Measurements from ENCODE around the gene SFT2D1. TPM values are rescaled to one million over a fixed set of nuclear protein-coding genes. Genes with fewer than 3 reads are reported as not detected.
"Not testable (repeated sequence)": the region's sequence is repeated elsewhere in the genome, so short reads cannot be mapped to it uniquely, and the experiment has no call there.

Gene SFT2D1
- 18.7 and 20.7 TPM in 2 replicates for total RNA-seq

- peak; percentile 82 to 90 for DNase-seq (ENCODE audit: low read depth in 2 of 2)
Observed at GRCh38 chr6:166342349-166343149, at the start of gene SFT2D1. Gene SFT2D1 (minus strand): TSS chr6:166342545. CDS start chr6:166342481, 64 bp downstream.

- DNase-seq (ENCODE audit: low read depth in 2 of 2), result no peak
Observed at GRCh38 chr6:166389119-166389518, 46.8 kb upstream of the SFT2D1 start.

GRCh38 chr6:166388290-166389004 is 46.1 kb upstream of the SFT2D1 start:
- no peak for DNase-seq (ENCODE audit: low read depth in 2 of 2)

GRCh38 chr6:166387642-166388289 is 45.4 kb upstream of the SFT2D1 start:
- DNase-seq (ENCODE audit: low read depth in 2 of 2), result no peak

- not testable (repeated sequence) for DNase-seq (ENCODE audit: low read depth in 2 of 2)
Observed at GRCh38 chr6:166387098-166387497, 44.8 kb upstream of the SFT2D1 start.

GRCh38 chr6:166386111-166386510 is 43.8 kb upstream of the SFT2D1 start:
- no peak for DNase-seq (ENCODE audit: low read depth in 2 of 2)

GRCh38 chr6:166383802-166384363 is 41.5 kb upstream of the SFT2D1 start:
- peak in 1 of 2 donors; percentile 34 for DNase-seq (ENCODE audit: low read depth in 2 of 2)

GRCh38 chr6:166382933-166383801 is 40.8 kb upstream of the SFT2D1 start, which contains the start of gene MPC1:
Gene MPC1 (minus strand): TSS chr6:166382940. CDS start chr6:166382876, 64 bp downstream.
- DNase-seq (ENCODE audit: low read depth in 2 of 2), result peak; percentile 85 to 98

- DNase-seq (ENCODE audit: low read depth in 2 of 2), result no peak
Observed at GRCh38 chr6:166382500-166382932, 40.2 kb upstream of the SFT2D1 start.

- peak in 1 of 2 donors; percentile 49 for DNase-seq (ENCODE audit: low read depth in 2 of 2)
Observed at GRCh38 chr6:166381733-166382499, 39.6 kb upstream of the SFT2D1 start.

- DNase-seq (ENCODE audit: low read depth in 2 of 2), result no peak
Observed at GRCh38 chr6:166381381-166381732, 39.0 kb upstream of the SFT2D1 start.

GRCh38 chr6:166379800-166380199 is 37.5 kb upstream of the SFT2D1 start:
- peak; percentile 67 to 94 for DNase-seq (ENCODE audit: low read depth in 2 of 2)

GRCh38 chr6:166379103-166379586 is 36.8 kb upstream of the SFT2D1 start:
- DNase-seq (ENCODE audit: low read depth in 2 of 2), result no peak

GRCh38 chr6:166377721-166378120 is 35.4 kb upstream of the SFT2D1 start:
- DNase-seq (ENCODE audit: low read depth in 2 of 2), result no peak

GRCh38 chr6:166375013-166375412 is 32.7 kb upstream of the SFT2D1 start:
- DNase-seq (ENCODE audit: low read depth in 2 of 2), result no peak

GRCh38 chr6:166370489-166370888 is 28.1 kb upstream of the SFT2D1 start:
- no peak for DNase-seq (ENCODE audit: low read depth in 2 of 2)

- DNase-seq (ENCODE audit: low read depth in 2 of 2), result peak in 1 of 2 donors; percentile 57
Observed at GRCh38 chr6:166369782-166370181, 27.4 kb upstream of the SFT2D1 start.

- DNase-seq (ENCODE audit: low read depth in 2 of 2), result no peak
Observed at GRCh38 chr6:166366921-166367320, 24.6 kb upstream of the SFT2D1 start.

- no peak for DNase-seq (ENCODE audit: low read depth in 2 of 2)
Observed at GRCh38 chr6:166365806-166366205, 23.5 kb upstream of the SFT2D1 start.

GRCh38 chr6:166365221-166365620 is 22.9 kb upstream of the SFT2D1 start:
- peak in 1 of 2 donors; percentile 89 for DNase-seq (ENCODE audit: low read depth in 2 of 2)
